IMR-90 (cell line): ENCODE results near the gene HOATZ.

Experiments used
- CTCF ChIP-seq: conservative IDR thresholded peaks from 2 replicates; pipeline ENCODE4 v1.5.1; 2012; ENCODE audit warnings: mild to moderate bottlenecking, low read depth, low read length, improper control_type of control experiment
- MAZ ChIP-seq: IDR thresholded peaks from 2 replicates; pipeline ENCODE4 v1.6.1; 2012; ENCODE audit warnings: low read depth, mild to moderate bottlenecking, low read length, improper control_type of control experiment, moderate library complexity, borderline replicate concordance
- POLR2A ChIP-seq: IDR thresholded peaks from 2 replicates; pipeline ENCODE4 v1.6.1; 2012; ENCODE audit warnings: mild to moderate bottlenecking, low read depth, low read length
- RCOR1 ChIP-seq: IDR thresholded peaks from 2 replicates; pipeline ENCODE4 v1.6.1; 2012; ENCODE audit warnings: mild to moderate bottlenecking, low read length, improper control_type of control experiment; ENCODE audit not compliant: insufficient replicate concordance

- TF ChIP-seq CTCF (no peak), RCOR1 (no peak), MAZ (no peak), POLR2A (no peak)
Observed at GRCh38 chr11:111522426-111522825, 7.8 kb downstream of the HOATZ start.
